M059J (cell line): ENCODE results near the gene ANOS1. TPM values are rescaled to one million over a fixed set of nuclear protein-coding genes. Genes with fewer than 3 reads are reported as not detected.

Experiments
- DNase-seq: peaks from one replicate; pipeline ENCODE4 v3.0.0-alpha.2; 2012; ENCODE audit warnings: low read depth
- total RNA-seq: library from RNA; depleted of rRNA; stranded (reverse); fragments of >200 nt; shearing (Covaris generic); gene quantifications from 2 replicates; pipeline ENCODE4 v1.2.3, GENCODE V29; 2014; rRNA removed

The ANOS1 gene
- 0.22 and 1.0 TPM in 2 replicates for total RNA-seq

GRCh38 chrX:8731559-8732395 lies at the start of gene ANOS1:
TSS of gene ANOS1 (minus strand) at chrX:8732137. CDS start at chrX:8732036, 101 bp downstream.
- peak; percentile 16 for DNase-seq

- DNase-seq, result no peak
Observed at GRCh38 chrX:8773117-8773516, 41.2 kb upstream of the ANOS1 start.

- peak; percentile 25 for DNase-seq
Observed at GRCh38 chrX:8760021-8760420, 28.1 kb upstream of the ANOS1 start.

DNA sequence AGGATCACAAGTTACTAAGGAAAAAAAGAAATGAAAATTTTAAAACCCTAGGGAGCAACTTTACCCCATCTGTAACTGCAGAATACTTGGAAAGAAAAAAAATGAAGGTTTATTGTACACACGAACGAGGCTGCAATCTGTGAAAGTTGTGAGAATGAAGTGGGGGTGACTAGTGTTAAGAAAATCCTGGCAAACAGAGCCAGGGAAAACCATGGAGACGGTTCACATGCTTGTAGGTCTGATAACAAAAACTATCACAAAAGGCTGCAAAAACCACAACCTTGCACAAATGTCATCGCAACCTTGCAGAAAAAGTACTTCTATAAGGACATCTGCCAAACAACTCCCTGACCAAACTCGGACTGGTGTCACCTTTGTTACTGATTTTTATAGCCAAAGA lies 26.8 kb upstream of the ANOS1 start:
- peak; percentile 59 for DNase-seq

- peak; percentile 74 for DNase-seq
Observed at GRCh38 chrX:8757609-8758389, 25.9 kb upstream of the ANOS1 start.

- no peak for DNase-seq
Observed at GRCh38 chrX:8755813-8756212, 23.9 kb upstream of the ANOS1 start.

DNA sequence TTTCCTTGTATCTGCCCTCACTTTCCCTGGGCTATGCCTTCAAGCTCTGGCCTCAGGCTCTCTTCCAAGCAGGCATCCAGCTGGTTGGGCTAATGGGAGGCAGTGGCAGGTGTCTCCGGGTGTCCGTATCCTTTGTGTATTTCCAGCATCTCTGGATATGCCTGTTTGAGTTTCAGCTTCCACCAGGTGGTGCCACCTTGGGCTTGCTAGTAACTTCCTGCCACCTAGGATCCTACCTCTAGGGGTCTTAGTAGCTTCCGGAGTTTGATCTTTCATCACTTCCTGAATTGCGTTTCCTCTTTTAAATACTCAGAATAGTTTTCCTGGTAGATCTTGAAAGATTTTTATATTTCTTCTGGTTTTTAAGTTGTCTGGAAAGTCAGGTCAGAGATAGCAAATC lies 23.2 kb upstream of the ANOS1 start:
- no peak for DNase-seq

GRCh38 chrX:8749697-8750096 lies 17.8 kb upstream of the ANOS1 start:
- no peak for DNase-seq

GRCh38 chrX:8748855-8749254 lies 16.9 kb upstream of the ANOS1 start:
- DNase-seq, result peak; percentile 55

GRCh38 chrX:8743126-8743732 lies 11.3 kb upstream of the ANOS1 start:
- peak; percentile 39 for DNase-seq

DNA sequence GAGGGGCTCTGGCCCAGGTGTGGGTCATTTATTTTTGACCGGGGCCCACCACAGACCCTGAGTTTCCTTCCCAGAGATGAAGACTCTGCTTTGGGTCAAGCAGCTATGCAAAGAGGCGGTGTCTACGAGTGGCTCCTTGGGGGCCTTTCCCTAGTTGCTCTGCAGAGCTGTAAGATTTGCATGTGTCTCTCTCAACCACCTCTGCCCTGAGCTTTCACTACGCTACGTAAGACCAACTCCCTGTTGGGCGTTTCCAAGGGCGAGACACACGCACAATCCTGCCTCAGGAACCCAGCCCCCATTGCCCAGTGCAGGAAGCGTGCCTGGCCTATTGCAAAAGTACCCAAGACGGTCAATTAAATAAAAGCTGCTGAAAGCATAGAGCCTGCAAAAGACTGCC lies 10.0 kb upstream of the ANOS1 start:
- no peak for DNase-seq

DNA sequence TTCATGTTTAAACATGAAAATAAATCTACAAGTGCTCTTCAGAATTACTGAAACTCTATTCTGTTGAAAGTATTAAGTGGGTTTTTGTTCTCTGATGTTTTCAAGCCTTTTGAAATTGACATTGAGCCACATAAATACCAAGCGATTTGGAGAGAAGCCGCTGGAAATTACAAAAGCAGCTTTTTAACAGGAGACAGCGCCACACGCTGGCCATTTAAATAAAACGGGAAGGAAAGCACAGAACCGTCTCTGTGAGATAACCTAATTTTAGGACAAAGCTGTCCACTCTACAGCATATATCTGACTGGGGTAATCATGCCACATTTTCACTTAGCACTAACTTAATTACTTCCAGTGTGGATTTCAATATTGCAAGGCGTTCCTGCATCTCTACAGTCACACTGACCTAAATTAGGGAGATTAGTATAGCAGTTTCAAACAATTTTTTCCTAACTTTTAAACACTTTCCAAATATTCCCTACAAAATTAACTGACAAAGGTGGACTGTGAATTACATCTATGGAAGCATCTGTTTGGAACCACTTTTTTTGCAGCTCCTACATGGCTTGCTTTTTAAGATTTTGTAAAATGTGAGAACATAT lies 6.8 kb upstream of the ANOS1 start:
- peak; percentile 31 for DNase-seq

GRCh38 chrX:8737883-8738282 lies 5.9 kb upstream of the ANOS1 start:
- no peak for DNase-seq

- DNase-seq, result no peak
Observed at GRCh38 chrX:8730812-8731558, 952 bp downstream of the ANOS1 start.

- no peak for DNase-seq
Observed at GRCh38 chrX:8729811-8730210, 2.1 kb downstream of the ANOS1 start.

DNA sequence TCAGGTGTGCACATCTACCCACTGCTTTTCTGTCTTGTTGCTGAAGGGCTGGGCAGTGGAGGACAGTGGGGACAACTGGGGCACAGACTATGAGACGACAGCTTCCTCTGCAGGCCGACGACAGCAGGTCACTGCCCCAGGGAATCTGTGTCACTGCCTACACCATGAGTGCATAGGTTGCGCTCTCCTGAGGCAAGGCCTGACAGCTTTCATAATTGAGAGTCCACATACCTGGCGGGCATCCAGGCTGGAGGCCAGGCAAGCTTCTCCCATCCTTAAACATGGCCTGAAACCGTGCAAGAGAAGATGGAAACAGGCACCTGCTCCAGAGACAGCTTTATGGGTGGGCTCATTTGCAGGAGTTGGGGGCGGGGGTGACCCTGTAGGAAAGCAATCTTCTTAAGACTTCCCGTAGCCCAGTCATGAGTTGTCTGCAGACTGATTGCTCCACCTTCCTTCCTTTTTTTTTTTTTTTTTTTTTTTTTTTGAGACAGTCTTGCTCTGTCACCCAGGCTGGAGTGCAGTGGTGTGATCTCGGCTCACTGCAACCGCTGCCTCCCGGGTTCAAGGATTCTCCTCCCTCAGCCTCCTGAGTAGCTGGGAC lies 2.9 kb downstream of the ANOS1 start:
- peak; percentile 9 for DNase-seq

DNA sequence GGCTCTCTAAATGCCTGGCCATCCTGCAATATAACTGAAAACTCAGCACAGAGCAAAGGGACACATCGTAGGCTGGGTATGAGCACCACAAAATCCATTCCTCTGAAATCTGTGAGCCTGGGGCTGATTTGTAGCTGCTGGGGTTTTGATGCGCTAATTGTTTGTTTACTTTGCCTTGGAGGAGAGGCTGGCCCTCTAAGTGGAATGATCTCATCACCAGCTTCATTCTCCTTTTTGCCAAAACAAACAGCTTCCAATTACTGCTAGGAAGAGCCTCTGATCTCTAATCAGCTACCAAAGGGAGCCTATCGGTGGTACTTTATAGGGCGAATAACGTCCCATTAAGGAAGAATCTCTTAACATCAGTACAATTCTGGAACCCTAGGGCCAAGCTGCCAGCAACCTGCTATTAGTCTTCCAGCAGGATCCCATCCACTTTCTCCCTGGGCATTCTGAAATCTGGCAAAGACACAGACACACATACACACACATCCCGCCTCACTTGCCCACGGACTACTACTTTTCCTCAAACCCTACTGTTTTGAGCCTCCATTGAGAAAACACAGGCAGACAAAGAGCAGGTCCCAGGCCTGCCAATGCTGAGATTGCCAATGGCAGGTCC lies 5.8 kb downstream of the ANOS1 start:
- DNase-seq, result peak; percentile 72

GRCh38 chrX:8724300-8724699 lies 7.6 kb downstream of the ANOS1 start:
- DNase-seq, result no peak

DNA sequence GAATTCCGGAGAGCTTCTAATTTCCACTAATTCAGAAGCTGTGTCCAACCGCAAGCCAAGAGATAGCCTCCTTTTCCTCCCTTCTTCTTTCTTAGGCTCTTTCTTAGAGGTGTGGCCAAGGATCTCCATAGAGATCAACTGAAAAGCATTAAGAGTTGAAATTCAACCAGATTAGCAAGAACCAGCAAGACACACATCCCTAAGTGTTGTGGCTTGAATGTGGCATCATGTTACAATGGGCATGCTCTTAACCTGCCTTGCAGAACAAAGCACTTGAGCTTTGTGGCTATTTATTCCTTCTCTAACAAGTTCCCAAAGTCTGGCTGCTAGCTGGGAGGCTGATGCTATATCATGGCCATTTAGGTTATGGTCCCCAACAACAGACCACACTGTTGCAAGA lies 10.4 kb downstream of the ANOS1 start:
- DNase-seq, result no peak

DNA sequence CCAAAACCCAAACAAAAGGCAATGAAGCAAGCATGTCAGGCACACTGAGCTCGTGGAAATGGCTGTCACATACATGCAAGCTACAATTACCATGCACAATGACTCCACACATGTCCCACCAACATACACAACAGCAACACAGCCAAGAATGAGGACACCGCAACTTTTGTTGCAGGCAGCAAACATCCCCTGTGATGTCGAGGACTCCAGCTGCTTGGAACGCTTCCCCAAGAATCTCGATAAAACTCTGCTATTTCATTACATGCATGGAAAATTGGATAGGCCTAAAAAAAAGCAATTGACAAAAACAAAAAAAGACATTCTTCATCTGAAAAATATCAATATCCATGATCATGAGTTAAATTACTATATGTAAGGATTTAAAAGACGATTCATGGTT lies 11.8 kb downstream of the ANOS1 start:
- no peak for DNase-seq

GRCh38 chrX:8717354-8717753 lies 14.6 kb downstream of the ANOS1 start:
- DNase-seq, result no peak
